Duodenal mucosa (tissue), 2 donors: ENCODE results near the gene HCFC2.

Source experiments
- H3K27ac ChIP-seq: one replicate; pipeline ENCODE4 v1.7.0; 2013; ENCODE audit warnings: low read depth, low read length
- H3K27me3 ChIP-seq, 2 donors: one replicate each; pipeline ENCODE4 v1.7.0; 2013; ENCODE audit warnings: low read length in 2 of 2, control low read depth in 1 of 2; ENCODE audit not compliant: insufficient read depth in 2 of 2, control insufficient read depth in 1 of 2
- H3K36me3 ChIP-seq, 2 donors: one replicate each; pipeline ENCODE4 v1.7.0; 2013; ENCODE audit warnings: low read length in 2 of 2, control low read depth in 1 of 2; ENCODE audit not compliant: insufficient read depth in 2 of 2, control insufficient read depth in 1 of 2
- H3K4me1 ChIP-seq, 2 donors: one replicate each; pipeline ENCODE4 v1.7.0; 2013; ENCODE audit warnings: low read length in 2 of 2, control low read depth in 1 of 2; ENCODE audit not compliant: insufficient read depth in 2 of 2, control insufficient read depth in 1 of 2
- H3K4me3 ChIP-seq, 2 donors: one replicate each; pipeline ENCODE4 v1.7.0; 2013; ENCODE audit warnings: low read length in 2 of 2, low read depth in 1 of 2
- H3K9ac ChIP-seq, 2 donors: one replicate each; pipeline ENCODE4 v1.7.0; 2013; ENCODE audit warnings: low read length in 2 of 2, low read depth in 1 of 2
- H3K9me3 ChIP-seq, 2 donors: one replicate each; pipeline ENCODE4 v1.7.0; 2013; ENCODE audit warnings: low read length in 2 of 2, control low read depth in 1 of 2; ENCODE audit not compliant: control insufficient read depth in 1 of 2

The HCFC2 gene

DNA sequence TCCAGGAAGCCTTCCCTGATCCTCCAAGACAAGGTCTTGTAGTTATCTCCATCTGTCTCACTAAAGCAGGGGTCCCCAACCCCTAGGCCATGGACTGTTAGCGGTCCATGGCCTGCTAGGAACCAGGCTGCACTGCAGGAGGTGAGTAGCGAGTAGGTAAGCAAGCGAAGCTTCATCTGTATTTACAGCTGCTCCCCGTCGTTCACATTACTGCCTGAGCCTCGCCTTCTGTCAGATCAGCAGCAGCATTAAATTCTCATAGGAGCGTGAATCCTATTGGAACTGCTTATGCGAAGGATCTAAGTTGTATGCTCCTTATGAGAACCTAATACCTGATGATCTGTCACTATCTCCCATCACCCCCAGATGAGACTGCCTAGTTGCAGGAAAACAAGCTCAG, 86.1 kb downstream of the HCFC2 start:
- Histone ChIP-seq H3K27ac (no peak overlapping the region), H3K9ac (no peak overlapping the region), H3K4me1 (no peaks in the 10 kb centered on the region), H3K9me3 (no peaks in the 10 kb centered on the region), H3K36me3 (no peaks in the 10 kb centered on the region), H3K27me3 (no peaks in the 10 kb centered on the region), H3K4me3 (no peak overlapping the region)

DNA sequence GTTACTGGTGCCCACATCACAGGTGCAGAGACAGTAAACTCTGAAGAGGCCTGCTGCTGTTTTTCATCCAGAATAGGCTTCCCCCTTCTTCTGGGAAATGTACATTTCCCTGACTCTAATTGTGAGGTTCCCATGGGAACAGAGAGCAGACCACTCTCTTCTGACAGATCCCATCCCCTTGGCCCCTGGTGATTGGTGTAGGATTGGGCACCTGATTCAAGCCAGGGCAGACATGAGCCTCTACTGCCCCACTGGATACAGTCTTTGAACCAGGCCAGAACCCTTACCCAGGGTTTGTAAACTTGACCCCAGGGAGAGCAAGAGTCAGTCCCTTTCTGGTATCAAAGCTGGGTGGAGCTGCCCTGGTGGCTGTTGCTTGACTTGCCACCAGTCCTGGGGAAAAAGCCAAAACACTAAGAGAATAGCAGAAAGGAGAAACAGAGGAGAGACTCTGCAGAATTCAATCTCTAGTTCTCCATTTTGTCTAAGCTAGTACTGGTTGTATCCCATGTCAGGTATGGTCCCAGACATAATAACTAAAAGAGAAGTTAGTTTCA, 88.4 kb downstream of the HCFC2 start:
- no peak overlapping the region for H3K9ac ChIP-seq
- no peaks in the 10 kb centered on the region for H3K36me3 ChIP-seq
- H3K27me3 ChIP-seq: no peaks in the 10 kb centered on the region
- no peak overlapping the region for H3K4me3 ChIP-seq
- no peaks in the 10 kb centered on the region for H3K4me1 ChIP-seq
- H3K27ac ChIP-seq: no peak overlapping the region
- no peaks in the 10 kb centered on the region for H3K9me3 ChIP-seq

DNA sequence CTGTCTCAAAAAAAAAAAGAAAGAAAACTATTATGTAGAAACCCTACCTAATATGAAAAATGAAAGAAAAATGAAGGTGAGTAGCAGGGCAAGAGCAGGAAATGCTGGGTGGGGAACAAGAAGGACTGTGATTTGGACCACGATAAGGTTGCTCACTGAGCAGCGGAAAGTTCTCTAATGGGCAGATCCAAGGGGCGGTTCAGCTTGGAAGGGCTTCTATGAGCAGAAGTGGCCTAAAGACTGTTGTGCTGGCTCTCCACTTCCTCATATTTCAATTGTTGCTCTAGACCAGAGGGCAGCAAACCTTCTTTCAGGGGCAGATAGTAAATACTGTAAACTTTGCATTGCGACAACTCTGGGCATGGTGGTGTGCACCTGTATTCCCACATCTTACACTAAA, 90.0 kb downstream of the HCFC2 start:
- no peaks in the 10 kb centered on the region for H3K9me3 ChIP-seq
- no peaks in the 10 kb centered on the region for H3K4me1 ChIP-seq
- no peaks in the 10 kb centered on the region for H3K36me3 ChIP-seq
- H3K9ac ChIP-seq: no peak overlapping the region
- H3K27ac ChIP-seq: no peak overlapping the region
- no peak overlapping the region for H3K4me3 ChIP-seq
- no peaks in the 10 kb centered on the region for H3K27me3 ChIP-seq

DNA sequence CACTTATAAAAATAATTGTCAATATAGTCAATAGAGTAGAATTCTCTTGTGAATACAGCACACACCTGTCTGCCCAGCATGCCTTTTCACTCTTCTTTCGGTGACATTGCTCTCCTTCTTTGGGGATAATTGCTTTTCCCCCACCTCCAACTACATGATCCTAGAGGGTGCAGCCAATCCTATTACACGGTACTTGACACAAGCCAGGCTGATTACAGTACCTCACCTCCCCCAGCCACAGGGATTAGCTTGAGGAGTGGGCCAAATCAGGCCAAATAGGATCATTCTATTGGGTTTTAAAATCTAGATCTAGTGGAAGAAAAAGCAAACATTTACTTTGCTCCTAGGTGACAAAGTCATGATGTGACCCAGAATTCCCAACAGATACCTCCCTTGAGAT, 90.5 kb downstream of the HCFC2 start:
- no peaks in the 10 kb centered on the region for H3K36me3 ChIP-seq
- no peaks in the 10 kb centered on the region for H3K9me3 ChIP-seq
- no peaks in the 10 kb centered on the region for H3K27me3 ChIP-seq
- H3K4me3 ChIP-seq: no peak overlapping the region
- H3K4me1 ChIP-seq: no peaks in the 10 kb centered on the region
- H3K9ac ChIP-seq: no peak overlapping the region
- H3K27ac ChIP-seq: no peak overlapping the region
